NCI-H446 (cell line): Measurements from ENCODE around the gene NEK1.
"Not testable (repeated sequence)": the region's sequence is repeated elsewhere in the genome, so short reads cannot be mapped to it uniquely, and the experiment has no call there.

ENCODE experiments used
- DNase-seq, 2 experiments: peaks; one replicate each; lab custom pipeline; 2025; lab: John Stamatoyannopoulos, UW

The NEK1 gene

DNA sequence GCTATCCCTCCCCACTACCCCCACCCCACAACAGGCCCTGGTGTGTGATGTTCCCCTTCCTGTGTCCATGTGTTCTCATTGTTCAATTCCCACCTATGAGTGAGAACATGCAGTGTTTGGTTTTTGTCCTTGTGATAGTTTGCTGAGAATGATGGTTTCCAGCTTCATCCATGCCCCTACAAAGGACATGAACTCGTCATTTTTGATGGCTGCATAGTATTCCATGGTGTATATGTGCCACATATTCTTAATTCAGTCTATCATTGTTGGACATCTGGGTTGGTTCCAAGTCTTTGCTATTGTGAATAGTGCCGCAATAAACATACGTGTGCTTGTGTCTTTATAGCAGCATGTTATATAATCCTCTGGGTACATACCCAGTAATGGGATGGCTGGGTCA lies 118.1 kb downstream of the NEK1 start:
- DNase-seq: not testable (repeated sequence)

GRCh38 chr4:169493164-169493524 lies 119.2 kb downstream of the NEK1 start:
- DNase-seq: no peak

DNA sequence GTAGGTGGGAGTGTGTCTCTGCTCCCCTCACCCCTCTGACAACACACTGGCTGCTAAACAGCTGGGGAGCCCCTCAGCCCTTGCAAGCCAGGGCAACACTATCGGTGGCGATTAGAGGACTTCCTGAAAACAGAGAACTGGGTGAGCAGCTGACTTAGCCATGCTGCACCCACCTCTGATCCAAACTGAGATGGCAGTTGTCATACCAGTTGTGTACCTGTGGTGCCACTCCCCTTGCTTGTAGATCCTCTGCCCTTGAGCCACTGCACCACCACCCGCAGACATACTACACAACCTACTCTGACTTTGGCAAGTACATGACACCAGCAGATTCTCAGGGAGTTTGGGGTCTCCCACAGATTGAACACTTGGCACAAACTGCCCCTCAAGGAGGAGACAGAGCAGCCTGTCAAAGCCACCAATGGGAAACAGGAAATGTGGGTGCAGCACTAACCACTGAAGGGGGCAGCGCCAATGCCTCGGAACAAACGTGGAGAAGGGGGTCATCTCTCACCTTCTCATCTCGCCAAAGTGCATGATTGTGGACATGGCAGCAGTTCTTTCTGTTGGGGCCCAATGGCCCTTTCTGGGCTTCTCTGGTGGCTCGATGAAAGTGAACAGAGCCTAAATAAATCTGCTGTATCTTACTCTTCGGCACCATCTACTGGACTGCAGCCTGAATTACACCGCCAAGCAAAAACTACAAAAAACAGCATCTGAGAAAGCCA lies 119.8 kb downstream of the NEK1 start:
- DNase-seq: peak; percentile 2 to 57

DNA sequence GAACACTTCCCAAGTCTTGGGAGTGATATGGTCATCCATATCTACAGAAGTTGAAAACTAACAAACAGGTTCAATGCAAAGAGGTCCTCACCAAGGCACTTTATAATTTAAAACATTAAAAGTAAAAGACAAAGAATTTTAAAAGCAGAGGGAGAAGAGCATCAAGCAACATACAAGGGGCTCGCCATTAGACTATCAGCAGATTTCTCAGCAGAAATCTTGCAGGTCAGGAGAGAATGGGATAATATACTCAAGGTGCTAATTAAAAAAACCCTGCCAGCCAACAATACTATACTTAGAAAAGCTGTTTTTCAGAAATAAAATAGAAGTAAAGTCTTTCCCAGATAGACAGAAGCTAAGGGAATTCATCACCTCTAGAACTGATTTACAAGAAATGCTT lies 121.2 kb downstream of the NEK1 start:
- no peak for DNase-seq

DNA sequence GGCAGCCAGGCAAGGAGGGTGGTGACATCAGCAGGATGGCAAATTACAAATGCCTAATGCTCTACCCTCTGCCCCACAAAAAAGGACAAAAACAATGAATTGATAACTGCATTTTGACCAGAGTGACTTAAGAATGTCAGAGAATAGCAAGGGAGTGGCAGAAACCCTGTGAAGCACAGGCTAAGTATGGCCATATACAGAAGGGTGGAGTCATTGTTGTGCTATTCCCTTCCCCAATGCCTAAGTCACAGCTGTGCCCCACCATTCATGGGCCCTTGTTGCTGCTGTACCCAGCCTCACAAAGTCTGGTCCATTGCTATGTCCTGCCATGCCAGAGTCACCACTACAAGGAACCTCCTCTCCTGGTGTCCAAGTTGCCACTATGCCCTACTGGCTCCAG lies 123.1 kb downstream of the NEK1 start:
- no peak for DNase-seq

DNA sequence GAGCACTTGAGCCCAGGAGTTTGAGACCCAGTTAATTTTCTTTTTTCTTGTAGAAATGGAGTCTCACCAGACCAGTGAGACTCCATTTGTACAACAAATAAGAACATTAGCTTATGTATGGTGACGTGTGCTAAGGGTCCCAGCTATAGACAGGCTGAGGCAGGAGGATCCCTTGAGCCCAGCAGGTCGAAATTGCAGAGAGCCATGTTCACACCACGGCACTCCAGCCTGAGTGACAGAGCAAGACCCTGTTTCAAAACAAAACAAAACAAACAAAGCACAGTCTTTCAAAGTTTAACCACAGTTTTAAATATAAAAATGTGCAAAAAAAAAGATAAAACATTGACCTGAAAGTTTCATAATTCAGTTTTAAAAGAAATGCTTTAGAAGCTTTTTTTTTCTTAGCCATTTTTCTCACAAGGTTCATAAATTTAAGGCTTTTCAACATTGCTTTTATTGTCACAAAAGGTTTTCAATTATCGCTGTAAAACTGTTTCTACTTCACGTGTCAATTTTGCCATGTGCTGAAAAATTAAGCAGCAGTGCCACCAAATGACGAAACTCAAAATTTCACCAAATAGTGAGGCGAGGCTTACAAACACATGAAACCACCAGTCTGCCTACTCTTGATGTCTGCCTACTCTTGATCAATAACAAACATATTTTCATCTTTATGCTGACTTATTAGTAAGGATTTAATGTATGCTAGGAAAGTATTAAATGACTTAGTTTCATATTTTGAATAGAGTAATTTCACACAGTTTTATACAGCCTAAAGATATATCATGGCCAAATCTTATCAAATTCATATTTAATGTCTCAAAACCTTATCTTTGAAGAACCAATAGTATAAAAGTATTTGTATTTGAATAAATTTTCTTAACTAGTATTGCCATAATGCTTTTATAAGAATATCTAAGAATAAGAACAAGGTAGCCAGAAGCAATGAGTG lies 126.3 kb downstream of the NEK1 start:
- DNase-seq: peak; percentile 59 to 69

- no peak for DNase-seq
Measured at GRCh38 chr4:169485086-169485485, 127.3 kb downstream of the NEK1 start.

GRCh38 chr4:169484485-169484884 lies 127.9 kb downstream of the NEK1 start:
- no peak for DNase-seq

- no peak for DNase-seq
Measured at GRCh38 chr4:169464080-169464479, 148.3 kb downstream of the NEK1 start.

GRCh38 chr4:169460081-169460480 lies 152.3 kb downstream of the NEK1 start:
- no peak for DNase-seq

DNA sequence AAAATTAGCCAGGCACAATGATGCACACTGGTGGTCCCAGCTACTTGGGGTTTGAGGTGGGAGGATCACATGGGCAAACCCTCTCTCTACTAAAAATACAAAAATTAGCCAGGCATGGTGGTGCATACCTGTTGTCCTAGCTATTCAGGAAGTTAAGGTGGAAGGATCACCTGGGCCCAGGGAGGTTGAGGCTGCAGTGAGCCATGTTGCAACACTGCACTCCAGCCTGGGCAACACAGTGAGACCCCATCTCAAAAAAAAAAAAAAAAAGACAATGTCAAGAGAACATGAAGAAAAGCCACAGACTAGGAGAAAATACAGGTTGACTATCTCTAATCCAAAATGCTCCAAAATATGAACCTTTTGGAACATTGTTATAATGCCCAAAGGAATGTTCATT lies 153.8 kb downstream of the NEK1 start:
- DNase-seq: no peak

GRCh38 chr4:169452644-169453043 lies 159.7 kb downstream of the NEK1 start:
- DNase-seq: not testable (repeated sequence)

DNA sequence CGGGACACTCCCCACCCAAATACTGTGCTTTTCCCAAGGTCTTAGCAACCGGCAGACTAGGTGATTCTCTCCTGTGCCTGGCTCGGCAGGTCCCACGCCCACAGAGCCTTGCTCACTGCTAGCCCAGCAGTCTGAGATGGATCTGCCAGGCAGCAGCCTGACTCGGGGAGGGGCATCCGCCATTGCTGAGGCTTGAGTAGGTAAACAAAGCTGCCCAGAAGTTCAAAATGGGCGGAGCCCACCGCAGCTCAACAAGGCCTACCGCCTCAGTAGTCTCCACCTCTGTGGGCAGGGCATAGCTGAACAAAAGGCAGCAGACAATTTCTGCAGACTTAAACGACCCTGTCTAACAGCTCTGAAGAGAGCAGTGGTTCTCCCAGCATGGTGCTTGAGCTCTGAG lies 163.4 kb downstream of the NEK1 start:
- DNase-seq: not testable (repeated sequence)

- DNase-seq: no peak
Measured at GRCh38 chr4:169446824-169447223, 165.6 kb downstream of the NEK1 start.

- no peak for DNase-seq
Measured at GRCh38 chr4:169443748-169444147, 168.6 kb downstream of the NEK1 start.

DNA sequence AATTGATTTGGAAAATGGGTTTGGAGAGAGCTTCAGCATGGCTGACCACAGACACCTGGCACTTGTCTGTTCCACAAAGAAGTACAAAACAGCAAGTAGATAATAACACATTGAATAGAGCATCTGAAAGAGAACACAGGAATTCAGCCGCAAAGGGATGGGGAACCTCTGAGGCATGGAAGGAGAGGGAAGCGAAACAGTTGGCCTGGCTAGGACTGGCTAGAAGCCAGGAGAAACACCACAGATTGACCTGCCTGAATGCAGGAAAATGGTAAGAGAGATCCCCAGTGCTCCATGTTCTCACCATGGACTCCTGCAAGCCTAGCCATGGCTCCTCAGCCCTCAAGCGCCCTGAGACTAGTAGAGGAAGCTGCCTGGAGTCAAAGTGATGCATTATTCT lies 171.9 kb downstream of the NEK1 start:
- peak in 1 of 2 experiments; percentile 10 for DNase-seq

- peak in 1 of 2 experiments; percentile 8 for DNase-seq
Measured at GRCh38 chr4:169439244-169439643, 173.1 kb downstream of the NEK1 start.

DNA sequence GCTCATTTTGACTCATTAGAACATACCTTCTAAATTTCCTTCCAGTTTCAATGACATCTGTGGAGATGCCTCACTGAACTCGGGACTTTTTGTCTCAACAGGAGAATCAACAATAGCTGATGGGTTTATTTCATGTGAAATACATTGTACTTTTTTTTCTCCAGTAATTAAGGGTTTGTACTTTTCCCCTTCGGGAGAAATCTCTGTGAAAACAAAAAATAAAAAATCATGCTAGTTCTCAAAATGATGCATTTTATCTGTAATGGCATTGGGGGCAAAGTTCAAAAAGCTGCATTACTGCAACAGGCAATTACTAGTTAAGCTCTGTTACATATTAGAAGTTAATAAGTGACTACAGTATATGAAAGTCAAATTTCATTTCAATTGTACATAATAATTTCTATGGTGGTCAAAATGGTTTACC lies 174.3 kb downstream of the NEK1 start:
- DNase-seq: no peak

GRCh38 chr4:169437299-169438047 lies 174.9 kb downstream of the NEK1 start:
- no peak for DNase-seq

DNA sequence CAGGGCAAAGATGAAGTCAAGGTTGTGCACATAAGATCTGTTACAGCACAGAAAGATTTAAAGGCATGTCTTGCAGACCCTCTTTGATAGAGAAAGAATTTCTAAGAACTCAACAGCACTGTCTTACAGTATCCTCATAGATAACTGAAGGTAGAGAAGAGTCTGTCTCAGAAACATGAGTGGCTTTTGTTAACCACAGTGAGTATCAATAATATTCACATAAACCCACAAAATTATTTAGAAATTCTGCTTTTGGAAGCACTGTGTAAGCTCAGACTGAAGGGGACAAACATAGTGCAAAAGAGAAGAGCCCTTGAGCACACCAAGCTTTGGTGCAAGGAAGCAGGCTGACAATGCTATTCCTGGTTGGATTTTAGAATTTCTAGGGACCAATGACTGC lies 175.6 kb downstream of the NEK1 start:
- no peak for DNase-seq

- no peak for DNase-seq
Measured at GRCh38 chr4:169428376-169428775, 184.0 kb downstream of the NEK1 start.

GRCh38 chr4:169427727-169428126 lies 184.7 kb downstream of the NEK1 start:
- DNase-seq: not testable (repeated sequence)
